Caco-2 (cell line): ENCODE results near the gene WDR6. TPM values are rescaled to one million over a fixed set of nuclear protein-coding genes. Genes with fewer than 3 reads are reported as not detected.

Experiments used
- BruUV-seq: library from RNA; stranded (reverse); fragments of 400-500 nt; replicated peaks from 2 replicates; lab custom pipeline; 2021; lab: Mats Ljungman, UMichigan
- CTCF ChIA-PET: fragments of 300-600 bp; sonication (Branson Sonifier 250); formaldehyde crosslinking; loops from one replicate; lab custom pipeline; 2022; ENCODE audit warnings: antibody characterized with exemption; lab: Charles Lee
- POLR2A ChIA-PET: fragments of 300-600 bp; sonication (Branson Sonifier 250); formaldehyde crosslinking; loops from one replicate; lab custom pipeline; 2022; ENCODE audit warnings: antibody characterized with exemption; lab: Charles Lee
- DNase-seq, 2 experiments: peaks; one replicate each; pipeline versions ENCODE4 v3.0.0 to v3.0.0-alpha.2; 2020 to 2022
- H3K27me3 ChIP-seq: replicated peaks from 2 replicates; pipeline ENCODE4 v1.6.0; 2011; ENCODE audit warnings: low read length; ENCODE audit not compliant: control insufficient read depth, insufficient read depth
- H3K36me3 ChIP-seq: 2 replicates; pipeline ENCODE4 v1.5.1; 2011; ENCODE audit warnings: low read length; ENCODE audit not compliant: control insufficient read depth, insufficient read depth
- H3K4me1 ChIP-seq: fragments of 250-450 bp; sonication (Bioruptor Pico); 2 replicates; pipeline ENCODE4 v1.5.1; 2020; ENCODE audit warnings: mild to moderate bottlenecking
- H3K4me3 ChIP-seq: 2 replicates; pipeline ENCODE4 v1.5.1; 2011; ENCODE audit warnings: low read depth, mild to moderate bottlenecking, control low read depth, low read length
- H3K9me3 ChIP-seq: fragments of 250-450 bp; sonication (Bioruptor Pico); 2 replicates; pipeline ENCODE4 v1.5.1; 2020; ENCODE audit warnings: mild to moderate bottlenecking, moderate library complexity
- H3K27ac Mint-ChIP-seq: one replicate; pipeline ENCODE4 v1.8.0; 2022; ENCODE audit warnings: mixed read lengths; ENCODE audit not compliant: unreplicated experiment
- H3K27me3 Mint-ChIP-seq: one replicate; pipeline ENCODE4 v1.8.0; 2022; ENCODE audit warnings: mixed read lengths; ENCODE audit not compliant: insufficient read depth, unreplicated experiment
- H3K36me3 Mint-ChIP-seq: one replicate; pipeline ENCODE4 v1.8.0; 2022; ENCODE audit warnings: mild to moderate bottlenecking, mixed read lengths; ENCODE audit not compliant: insufficient read depth, unreplicated experiment
- H3K4me1 Mint-ChIP-seq: one replicate; pipeline ENCODE4 v1.8.0; 2022; ENCODE audit warnings: low read depth, mixed read lengths; ENCODE audit not compliant: unreplicated experiment
- H3K4me3 Mint-ChIP-seq: one replicate; pipeline ENCODE4 v1.8.0; 2022; ENCODE audit warnings: mild to moderate bottlenecking, moderate library complexity, mixed read lengths; ENCODE audit not compliant: unreplicated experiment
- H3K9me3 Mint-ChIP-seq: one replicate; pipeline ENCODE4 v1.8.0; 2022; ENCODE audit warnings: mixed read lengths; ENCODE audit not compliant: unreplicated experiment
- intact Hi-C: fragments of 100-400 bp; cut with micrococcal nuclease; formaldehyde crosslinking; loops from one replicate; pipeline ENCODE4 v1.10.0; 2022; ENCODE audit not compliant: unreplicated experiment
- total RNA-seq: library from RNA; stranded (reverse); gene quantifications from 2 replicates; pipeline ENCODE4 v1.2.3, GENCODE V29; 2022
- TF ChIP-seq, protein P1 (sequence below), 2 experiments: fragments of 200-600 bp in 1 of 2; IDR thresholded peaks; 1 replicate in 1 of 2; 2 replicates in 1 of 2; pipeline versions ENCODE4 v1.5.1 to v1.8.0; 2011 to 2022; ENCODE audit warnings: antibody characterized with exemption in 1 of 2, control low read depth in 1 of 2, inconsistent platforms in 1 of 2, low read depth in 1 of 2, low read length in 1 of 2, mild to moderate bottlenecking in 1 of 2, moderate library complexity in 1 of 2; ENCODE audit not compliant: insufficient read depth in 1 of 2, severe bottlenecking in 1 of 2, unreplicated experiment in 1 of 2

The WDR6 gene
- total RNA-seq, 1 experiment from 2014 or later, result 184 TPM

DNA sequence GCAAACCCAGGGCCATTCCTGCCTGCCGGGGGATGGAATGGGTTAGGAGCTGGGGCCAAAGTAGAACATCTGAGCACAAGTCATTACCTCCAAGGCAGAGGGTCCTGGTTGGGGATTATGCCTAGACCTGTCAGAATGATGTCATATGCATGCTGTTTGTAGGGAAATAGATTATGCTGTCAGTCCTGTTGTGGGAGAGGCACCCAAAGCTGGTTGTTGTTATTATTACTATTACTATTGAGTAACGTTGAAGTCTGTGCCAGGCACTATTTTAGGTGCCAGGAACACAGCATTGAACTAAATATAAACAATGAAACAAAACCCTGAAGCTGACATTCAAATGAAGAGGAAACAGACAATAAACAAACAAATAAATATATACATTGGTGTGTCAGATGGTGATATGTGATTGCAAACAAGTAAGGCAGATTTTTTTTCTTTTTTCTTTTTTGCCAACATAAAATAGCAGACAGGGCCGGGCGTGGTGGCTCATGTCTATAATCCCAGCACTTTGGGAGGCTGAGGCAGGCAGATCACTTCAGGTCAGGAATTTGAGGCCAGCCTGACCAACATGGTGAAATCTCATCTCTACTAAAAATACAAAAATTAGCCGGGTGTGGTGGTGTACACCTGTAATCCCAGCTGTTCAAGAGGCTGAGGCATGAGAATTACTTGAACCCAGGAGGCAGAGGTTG is 15.2 kb upstream of the WDR6 start:
- POLR2A ChIA-PET, result interaction anchor here (1.5 kb wide), 1 partner anchor 15 kb away, joined by 9 read pairs; the partner anchor contains the start of gene WDR6
- no peak overlapping the region; the same call in 1 of the 2 replicates for H3K4me3 ChIP-seq
- CTCF ChIA-PET, result interaction anchor here (1.7 kb wide), 1 partner anchor 15 kb away, joined by 5 read pairs; the partner anchor contains the start of gene WDR6
- DNase-seq, result no peak
- H3K27me3 ChIP-seq, result no peaks in the 10 kb centered on the region
- Mint-ChIP-seq H3K4me1 (peaks cover 13% of the 10 kb centered on the region), H3K9me3 (no peaks in the 10 kb centered on the region), H3K27me3 (no peaks in the 10 kb centered on the region), H3K4me3 (no peak overlapping the region), H3K27ac (no peak overlapping the region), H3K36me3 (peaks cover 28% of the 10 kb centered on the region)
- peaks cover 2% of the 10 kb centered on the region; the same call in 1 of the 2 replicates for H3K36me3 ChIP-seq
- TF ChIP-seq, protein P1, sequence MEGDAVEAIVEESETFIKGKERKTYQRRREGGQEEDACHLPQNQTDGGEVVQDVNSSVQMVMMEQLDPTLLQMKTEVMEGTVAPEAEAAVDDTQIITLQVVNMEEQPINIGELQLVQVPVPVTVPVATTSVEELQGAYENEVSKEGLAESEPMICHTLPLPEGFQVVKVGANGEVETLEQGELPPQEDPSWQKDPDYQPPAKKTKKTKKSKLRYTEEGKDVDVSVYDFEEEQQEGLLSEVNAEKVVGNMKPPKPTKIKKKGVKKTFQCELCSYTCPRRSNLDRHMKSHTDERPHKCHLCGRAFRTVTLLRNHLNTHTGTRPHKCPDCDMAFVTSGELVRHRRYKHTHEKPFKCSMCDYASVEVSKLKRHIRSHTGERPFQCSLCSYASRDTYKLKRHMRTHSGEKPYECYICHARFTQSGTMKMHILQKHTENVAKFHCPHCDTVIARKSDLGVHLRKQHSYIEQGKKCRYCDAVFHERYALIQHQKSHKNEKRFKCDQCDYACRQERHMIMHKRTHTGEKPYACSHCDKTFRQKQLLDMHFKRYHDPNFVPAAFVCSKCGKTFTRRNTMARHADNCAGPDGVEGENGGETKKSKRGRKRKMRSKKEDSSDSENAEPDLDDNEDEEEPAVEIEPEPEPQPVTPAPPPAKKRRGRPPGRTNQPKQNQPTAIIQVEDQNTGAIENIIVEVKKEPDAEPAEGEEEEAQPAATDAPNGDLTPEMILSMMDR (IDR thresholded peaks at IDR 0.05; ENCODE audit: insufficient read depth in 1 of 2, low read depth in 1 of 2, low read length in 1 of 2, severe bottlenecking in 1 of 2, unreplicated experiment in 1 of 2), result no peak
- TSS peak; percentile 37 for BruUV-seq
- H3K4me1 ChIP-seq, result peaks cover 13% of the 10 kb centered on the region
- H3K9me3 ChIP-seq, result no peaks in the 10 kb centered on the region
- intact Hi-C loops, result no loop called here

DNA sequence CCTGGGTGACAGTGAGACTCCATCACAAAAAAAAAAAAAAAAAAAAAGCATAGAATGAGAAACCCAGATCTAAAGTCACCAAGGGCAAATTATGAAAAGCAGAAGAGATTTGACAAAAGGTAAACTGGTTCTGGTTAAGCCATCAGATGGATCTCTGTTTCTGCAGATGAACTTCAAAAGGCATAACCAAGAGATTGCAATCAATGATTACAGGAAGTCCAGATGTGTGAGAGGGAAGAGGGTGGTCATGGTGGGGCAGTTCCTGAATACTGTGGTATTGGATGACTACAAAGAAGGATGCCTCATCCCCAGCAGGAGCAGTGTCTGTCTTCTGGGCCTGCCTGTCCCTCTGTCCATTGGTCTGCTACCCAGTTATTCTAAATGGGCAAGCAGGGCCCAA is 13.4 kb upstream of the WDR6 start:
- Mint-ChIP-seq H3K9me3 (no peaks in the 10 kb centered on the region), H3K36me3 (peaks cover 26% of the 10 kb centered on the region), H3K4me3 (no peak overlapping the region), H3K27ac (no peak overlapping the region), H3K27me3 (no peaks in the 10 kb centered on the region), H3K4me1 (peaks cover 5% of the 10 kb centered on the region)
- ChIA-PET CTCF (no interaction called here), POLR2A (no interaction called here)
- intact Hi-C loops, result no loop called here
- H3K4me1 ChIP-seq, result peaks cover 13% of the 10 kb centered on the region
- no peak overlapping the region for H3K4me3 ChIP-seq
- peaks cover 2% of the 10 kb centered on the region; the same call in 1 of the 2 replicates for H3K36me3 ChIP-seq
- BruUV-seq, result no TSS peak
- H3K9me3 ChIP-seq, result no peaks in the 10 kb centered on the region
- DNase-seq, result no peak
- TF ChIP-seq, protein P1 (IDR thresholded peaks at IDR 0.05; ENCODE audit: insufficient read depth in 1 of 2, low read depth in 1 of 2, low read length in 1 of 2, severe bottlenecking in 1 of 2, unreplicated experiment in 1 of 2), result no peak
- no peaks in the 10 kb centered on the region for H3K27me3 ChIP-seq

DNA sequence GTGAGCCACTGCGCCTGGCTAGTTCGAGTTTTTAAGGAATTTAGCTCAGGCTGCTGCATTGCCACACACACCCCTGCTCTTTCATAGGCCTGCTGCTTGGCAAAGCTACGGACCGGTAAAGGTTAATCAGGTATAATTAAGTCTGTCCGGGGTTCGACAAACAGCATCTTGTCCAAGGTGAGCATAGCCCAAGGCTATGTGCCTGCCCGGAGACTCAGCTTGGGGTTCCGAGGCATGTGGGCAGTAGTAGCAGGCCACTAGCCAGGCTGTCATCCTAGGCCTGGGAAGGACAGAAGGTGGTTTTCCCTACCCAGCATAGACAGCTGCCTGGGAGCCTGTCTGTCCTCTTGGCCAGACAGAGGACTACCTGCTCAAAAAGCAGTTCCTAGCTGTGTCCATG is 10.6 kb upstream of the WDR6 start:
- no peaks in the 10 kb centered on the region for H3K27me3 ChIP-seq
- Mint-ChIP-seq H3K4me3 (no peak overlapping the region), H3K9me3 (no peaks in the 10 kb centered on the region), H3K36me3 (peaks cover 23% of the 10 kb centered on the region), H3K4me1 (no peaks in the 10 kb centered on the region), H3K27me3 (no peaks in the 10 kb centered on the region), H3K27ac (no peak overlapping the region)
- TF ChIP-seq, protein P1 (IDR thresholded peaks at IDR 0.05; ENCODE audit: insufficient read depth in 1 of 2, low read depth in 1 of 2, low read length in 1 of 2, severe bottlenecking in 1 of 2, unreplicated experiment in 1 of 2), result no peak
- no peaks in the 10 kb centered on the region for H3K9me3 ChIP-seq
- intact Hi-C loops, result no loop called here
- peaks cover 2% of the 10 kb centered on the region; the same call in 1 of the 2 replicates for H3K36me3 ChIP-seq
- no peak overlapping the region for H3K4me3 ChIP-seq
- H3K4me1 ChIP-seq, result 0 out of 2 replicates have a peak, but pooled peaks cover under 1% of the 10 kb centered on the region
- ChIA-PET POLR2A (interaction anchor here (0.9 kb wide), 1 partner anchor 11 kb away, joined by 3 read pairs; no protein-coding TSS in a partner anchor), CTCF (interaction anchor here (2.5 kb wide), 1 partner anchor 9 kb away, joined by 8 read pairs; no protein-coding TSS in a partner anchor)
- no peak for DNase-seq
- BruUV-seq, result no TSS peak
